ENCODE measurements around the gene OIP5.
A peak's percentile ranks its signal among the peaks of the same experiment; 100 is the strongest.
"Not testable (repeated sequence)": the region's sequence is repeated elsewhere in the genome, so short reads cannot be mapped to it uniquely, and the experiment has no call there.

Gene OIP5

DNA sequence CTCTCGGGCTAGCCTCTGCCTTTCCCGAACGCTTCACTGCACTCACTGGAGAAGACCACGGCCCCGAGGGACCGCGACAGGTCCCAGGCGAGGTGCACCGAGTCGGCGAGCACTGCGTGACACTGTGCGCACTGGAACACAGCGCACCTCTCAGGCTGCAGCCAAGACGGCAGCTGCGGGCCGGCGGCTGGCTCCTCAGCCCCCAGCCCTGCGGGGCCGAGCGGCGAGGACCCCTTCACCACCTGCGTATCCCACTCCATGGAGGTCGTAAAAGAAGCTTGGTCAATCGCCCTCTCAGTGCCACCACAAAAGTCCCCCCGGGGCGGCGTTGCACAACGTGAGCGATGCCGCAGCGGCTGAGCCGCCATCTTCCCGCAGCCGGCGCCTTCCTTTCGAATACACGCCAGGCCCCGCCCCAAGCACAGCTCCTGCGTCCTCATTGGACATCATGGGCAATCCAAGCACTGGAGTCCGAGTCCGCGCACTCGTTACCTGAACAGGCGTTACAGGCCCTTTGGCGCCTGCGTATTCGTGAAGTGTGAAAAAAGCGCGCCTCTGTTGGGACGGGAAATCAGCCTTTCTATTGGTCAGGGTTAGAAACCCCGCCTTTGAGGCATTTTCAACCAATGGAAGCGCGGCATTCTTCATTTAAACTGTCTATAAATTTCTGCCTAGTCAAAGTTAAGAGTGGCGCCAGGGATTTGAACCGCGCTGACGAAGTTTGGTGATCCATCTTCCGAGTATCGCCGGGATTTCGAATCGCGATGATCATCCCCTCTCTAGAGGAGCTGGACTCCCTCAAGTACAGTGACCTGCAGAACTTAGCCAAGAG, at the start of gene OIP5, which contains the start of gene NUSAP1:
TSS of gene OIP5 (minus strand) at position 398 of the 832 bp plus-strand sequence. CDS start at position 368, 30 bp downstream.
TSS of gene NUSAP1 (plus strand) at position 688 of the 832 bp plus-strand sequence. CDS start at position 765, 77 bp downstream.
- DNase-seq = peak; percentile 99

DNA sequence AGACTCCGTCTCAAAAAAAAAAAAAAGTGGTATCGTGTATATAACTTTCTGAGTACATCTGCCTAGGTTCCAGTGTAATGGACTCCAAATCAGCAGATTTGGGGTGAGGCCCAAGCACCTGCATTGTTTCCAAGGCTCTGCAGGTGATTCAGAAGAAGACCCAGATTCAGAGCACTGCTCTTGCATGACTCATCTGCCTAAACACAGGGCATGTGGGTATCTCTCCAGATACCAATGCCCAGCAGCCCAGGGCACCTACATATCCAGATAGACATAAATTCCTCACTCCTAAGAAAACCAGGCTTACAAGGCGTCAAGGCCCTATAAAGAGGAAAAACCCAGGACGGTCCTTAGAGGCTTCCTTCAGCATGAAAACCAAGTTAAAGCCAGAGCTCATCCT, 45.6 kb upstream of the OIP5 start:
- DNase-seq = no peak

DNA sequence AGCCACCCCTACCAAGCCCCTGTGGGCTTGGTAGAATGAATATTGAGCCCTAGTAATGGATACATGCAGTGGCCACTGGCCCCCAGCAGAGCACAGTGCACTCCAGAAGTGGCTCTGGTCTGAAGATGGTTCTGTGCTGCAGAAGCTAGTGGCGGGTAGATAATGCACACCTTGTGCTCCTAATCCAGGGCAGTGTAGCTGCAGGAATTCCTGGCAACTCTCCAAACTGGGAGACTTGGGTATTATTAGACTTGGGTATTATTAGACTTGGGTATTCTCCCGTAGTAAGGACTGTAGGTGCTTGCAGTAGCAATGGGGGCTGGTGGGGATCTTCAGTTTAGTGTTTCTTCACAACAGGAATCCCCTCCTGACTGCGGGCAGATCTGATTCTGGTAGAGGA, 35.0 kb upstream of the OIP5 start:
- no peak for DNase-seq

GRCh38 chr15:41354371-41354770, 22.0 kb upstream of the OIP5 start:
- DNase-seq = no peak

DNA sequence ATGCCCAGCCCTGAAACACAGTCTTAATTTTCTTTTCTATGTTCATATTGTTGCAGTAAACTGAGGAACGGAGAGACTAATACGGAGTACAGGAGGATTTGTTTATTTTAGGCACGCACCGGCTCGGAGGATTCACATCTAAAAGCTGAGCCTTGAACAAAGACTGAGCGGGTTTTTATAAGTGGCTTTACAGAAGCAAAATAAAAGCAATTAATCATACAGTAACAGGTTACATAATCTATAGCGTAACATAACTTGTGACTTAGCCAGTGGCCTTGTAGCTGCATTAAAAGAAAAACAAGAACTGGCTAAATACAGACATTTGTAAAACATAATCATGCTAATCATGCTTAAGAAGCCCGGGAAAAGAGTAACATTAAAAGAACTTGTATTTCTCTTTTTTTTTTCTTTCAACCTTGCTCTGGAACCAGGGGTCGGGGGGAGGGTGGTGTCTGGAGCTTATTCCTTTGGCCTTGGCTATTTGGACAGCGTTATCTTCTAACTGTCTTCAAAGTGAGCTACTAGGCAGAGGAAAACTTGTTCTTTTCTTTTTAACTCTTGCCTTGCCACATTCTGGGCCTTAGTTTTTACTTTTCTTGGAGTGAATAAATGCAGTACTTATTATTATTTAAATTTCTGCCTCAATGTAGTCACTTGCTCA, 17.8 kb upstream of the OIP5 start:
- no peak for DNase-seq

GRCh38 chr15:41347236-41347635, 14.8 kb upstream of the OIP5 start:
- no peak for DNase-seq

DNA sequence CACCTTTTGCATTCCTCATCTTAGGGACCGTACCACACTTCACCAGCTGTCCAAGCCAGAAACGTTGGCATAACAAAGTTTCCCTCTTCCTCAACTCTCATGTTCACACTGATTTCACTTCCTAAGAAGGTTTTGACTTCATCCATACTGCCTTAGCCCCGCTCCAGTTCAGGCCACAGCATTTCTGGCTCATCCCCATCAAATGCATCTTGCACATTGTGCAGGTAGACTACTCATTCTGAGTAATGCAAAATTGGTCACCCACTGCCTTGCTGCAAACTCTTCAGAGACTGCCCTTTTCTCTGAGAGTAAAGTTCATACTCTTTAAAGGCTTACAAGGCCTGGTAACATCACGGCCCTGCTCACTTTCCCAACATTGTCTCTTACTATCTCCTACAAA, 9.1 kb upstream of the OIP5 start:
- DNase-seq = no peak

DNA sequence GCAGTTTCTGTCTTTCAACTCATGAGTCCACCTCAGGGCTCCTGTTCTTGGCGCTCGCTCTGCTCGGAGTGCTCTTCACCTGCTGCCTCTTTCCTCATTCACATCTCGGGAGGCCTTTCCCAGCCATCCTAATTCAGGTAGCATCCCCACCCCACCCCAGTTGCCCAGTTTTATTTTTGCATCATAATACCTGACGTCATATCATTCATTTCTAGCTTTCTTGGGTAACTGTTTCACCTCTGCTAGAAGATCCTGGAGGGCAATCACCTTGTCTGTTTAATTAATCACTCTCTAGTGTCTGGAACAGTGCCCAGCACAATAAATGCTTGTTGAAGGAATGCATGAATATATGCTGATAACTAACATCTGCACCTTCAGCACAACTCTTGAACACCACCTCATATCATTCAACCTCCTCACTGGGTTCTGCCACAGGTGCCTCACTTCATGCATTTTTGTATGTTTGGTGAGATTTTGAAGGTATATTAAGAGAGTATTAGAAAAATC, 7.9 kb upstream of the OIP5 start:
- DNase-seq = no peak

GRCh38 chr15:41337631-41338522, 5.5 kb upstream of the OIP5 start:
- DNase-seq = no peak

DNA sequence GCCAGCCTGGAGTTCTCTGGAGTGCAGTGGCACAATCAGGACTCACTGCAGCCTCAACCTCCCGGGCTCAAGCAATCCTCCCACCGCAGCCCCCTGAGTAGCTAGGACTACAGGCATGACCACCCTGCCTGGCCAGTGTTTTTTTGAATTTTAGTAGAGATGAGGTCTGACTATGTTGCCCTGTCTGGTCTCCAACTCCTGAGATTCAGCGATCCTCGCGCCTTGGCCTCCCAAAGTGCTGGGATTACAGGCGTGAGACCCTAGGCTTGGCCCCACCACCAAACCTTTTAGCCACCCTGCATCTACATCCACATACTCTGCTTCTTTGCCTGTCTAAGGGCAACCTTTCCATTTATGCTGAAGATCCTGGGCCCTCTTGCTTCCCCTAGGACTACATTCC, 4.7 kb upstream of the OIP5 start:
- DNase-seq = no peak

DNA sequence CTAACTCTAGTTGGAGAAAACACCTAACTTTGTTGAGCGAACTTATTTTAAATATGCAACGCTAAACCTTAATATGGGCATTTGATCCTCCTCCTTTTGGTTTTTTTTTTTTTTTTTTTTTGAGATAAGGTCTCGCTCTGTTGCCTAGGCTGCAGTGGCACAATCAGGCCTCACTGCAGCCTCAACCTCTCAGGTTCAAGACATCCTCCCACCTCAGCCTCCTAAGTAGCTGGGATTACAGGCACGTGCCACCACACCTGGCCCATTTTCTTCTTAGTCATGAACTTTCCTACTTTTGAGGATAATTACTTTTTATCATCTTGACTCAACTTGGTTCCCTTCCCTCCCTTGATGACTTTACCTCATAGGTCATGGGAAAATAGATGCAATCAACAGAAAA, 4.2 kb upstream of the OIP5 start:
- no peak for DNase-seq

DNA sequence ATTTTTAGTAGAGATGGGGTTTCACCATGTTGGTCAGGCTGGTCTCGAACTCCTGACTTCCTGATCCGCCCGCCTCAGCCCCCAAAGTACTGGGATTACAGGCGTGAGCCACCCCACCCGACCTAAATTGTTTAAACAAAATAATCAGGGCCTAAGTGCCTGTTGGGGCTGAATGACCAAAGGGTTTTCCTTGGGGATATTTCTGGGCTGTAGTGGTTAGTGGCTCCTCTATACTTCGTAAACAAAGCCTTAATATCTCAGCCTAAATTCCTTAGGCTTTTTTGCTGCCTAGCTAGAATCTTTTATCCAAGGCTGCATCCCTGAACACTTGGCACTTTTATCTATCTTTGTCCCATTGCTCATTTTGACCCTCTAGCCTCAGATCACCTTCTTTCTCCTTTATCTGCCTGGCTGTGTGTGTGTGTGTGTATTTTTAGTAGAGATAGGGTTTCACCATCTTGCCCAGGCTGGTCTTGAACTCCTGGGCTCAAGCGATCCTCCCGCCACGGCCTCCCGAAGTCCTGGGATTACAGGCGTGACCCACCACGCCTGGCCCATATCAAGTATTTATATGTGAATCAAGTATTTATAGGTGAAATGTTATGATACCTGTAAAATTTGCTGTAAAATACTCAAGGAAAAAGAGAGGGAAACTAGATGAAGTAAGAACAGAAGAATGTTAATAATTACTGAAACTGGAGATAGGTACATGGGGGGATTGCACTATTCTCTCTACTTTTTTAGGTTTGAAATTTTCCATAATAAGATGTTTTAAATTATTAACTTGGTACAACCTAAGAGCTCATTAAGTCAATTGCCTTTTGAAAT, 2.1 kb upstream of the OIP5 start:
- DNase-seq = no peak

GRCh38 chr15:41333026-41333562, 703 bp upstream of the OIP5 start:
- no peak for DNase-seq

- DNase-seq = no peak
These were observed 578 bp downstream of the OIP5 start for GRCh38 chr15:41331833-41332193.

GRCh38 chr15:41331281-41331680, 1.1 kb downstream of the OIP5 start:
- no peak for DNase-seq

DNA sequence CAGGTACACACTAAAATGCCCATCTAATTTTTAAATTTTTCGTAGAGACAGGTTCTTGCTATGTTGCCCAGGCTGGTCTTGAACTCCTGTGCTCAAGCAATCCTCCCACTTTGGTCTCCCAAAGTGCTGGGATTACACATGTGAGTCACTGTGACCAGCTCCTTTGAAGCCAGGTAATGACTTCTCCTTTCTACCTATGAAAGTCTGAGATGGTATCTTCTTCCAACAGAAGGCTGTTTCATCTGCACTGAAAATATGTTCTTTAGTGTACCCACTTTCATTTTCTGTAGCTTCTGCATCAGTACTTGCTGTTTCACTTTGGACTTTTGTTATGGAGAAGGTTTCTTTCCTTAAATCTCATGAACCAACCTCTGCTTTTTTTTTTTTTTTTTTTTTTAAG, 8.8 kb downstream of the OIP5 start:
- no peak for DNase-seq

- DNase-seq = not testable (repeated sequence)
These were observed 11.5 kb downstream of the OIP5 start for GRCh38 chr15:41320805-41321330.

DNA sequence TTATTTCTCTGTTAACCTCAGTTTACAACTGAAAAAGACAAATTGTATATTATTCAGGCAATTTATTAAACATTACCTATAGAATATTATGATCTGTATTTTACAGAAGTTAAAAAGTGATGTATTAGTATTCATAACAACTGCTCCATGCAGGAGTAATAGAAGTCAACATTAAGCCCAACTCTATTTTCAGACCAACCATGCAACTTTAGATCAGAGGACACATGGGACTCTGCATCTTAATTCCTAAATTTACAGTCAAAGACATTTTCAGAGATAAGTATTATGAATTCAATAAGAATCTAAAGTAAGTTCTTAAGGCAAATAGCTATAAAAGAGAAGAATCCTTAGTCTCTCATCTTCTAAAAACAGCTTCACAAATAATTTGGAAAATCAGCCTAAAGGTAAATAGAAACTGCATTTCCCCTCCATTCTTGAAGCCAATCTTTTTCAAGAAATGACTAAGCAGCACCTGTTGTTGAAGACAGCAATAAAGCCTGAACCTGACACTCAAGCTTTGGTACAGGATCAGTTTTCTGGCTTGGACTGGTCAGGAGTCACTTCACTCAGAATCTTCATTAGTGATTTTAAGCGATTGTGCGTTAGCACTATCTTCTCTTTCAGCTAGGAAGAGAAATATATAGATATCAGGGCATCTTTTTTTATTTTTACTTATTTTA, 23.0 kb downstream of the OIP5 start:
- no peak for DNase-seq

GRCh38 chr15:41307679-41308078, 24.7 kb downstream of the OIP5 start:
- DNase-seq = no peak

DNA sequence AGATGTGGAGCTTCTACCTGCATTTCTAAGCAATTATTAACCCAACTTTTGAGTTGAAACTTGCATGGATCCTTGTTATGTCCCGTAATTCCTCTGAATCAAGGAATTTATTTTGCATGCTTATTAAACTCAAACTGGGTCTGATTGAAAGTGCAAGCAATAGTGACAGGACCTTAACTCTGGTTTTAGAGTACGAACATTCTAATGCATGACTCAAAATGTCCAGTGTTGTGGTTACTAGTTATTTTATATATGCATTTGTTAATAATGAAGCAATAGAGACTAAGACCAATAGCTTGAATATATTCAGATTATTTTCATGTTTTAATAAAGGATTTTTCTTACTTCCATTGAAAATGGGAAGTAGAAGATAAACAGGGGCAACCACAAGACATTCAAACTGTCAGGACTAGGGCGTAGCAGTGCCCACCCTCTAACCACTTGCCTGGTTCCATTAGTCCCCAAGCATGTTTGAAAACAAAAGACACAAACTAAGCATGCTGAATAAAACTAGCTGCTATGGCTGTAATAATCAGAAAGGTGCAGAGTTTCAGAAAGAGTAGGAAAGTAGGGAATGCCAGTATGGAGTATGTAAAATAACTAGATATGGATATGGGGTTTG, 28.1 kb downstream of the OIP5 start:
- DNase-seq = no peak

GRCh38 chr15:41301587-41301986, 30.8 kb downstream of the OIP5 start:
- no peak for DNase-seq
